ENCODE results near the gene EIF4E2.
"Not testable (repeated sequence)": the region's sequence is repeated elsewhere in the genome, so short reads cannot be mapped to it uniquely, and the experiment has no call there.

EIF4E2 gene

DNA sequence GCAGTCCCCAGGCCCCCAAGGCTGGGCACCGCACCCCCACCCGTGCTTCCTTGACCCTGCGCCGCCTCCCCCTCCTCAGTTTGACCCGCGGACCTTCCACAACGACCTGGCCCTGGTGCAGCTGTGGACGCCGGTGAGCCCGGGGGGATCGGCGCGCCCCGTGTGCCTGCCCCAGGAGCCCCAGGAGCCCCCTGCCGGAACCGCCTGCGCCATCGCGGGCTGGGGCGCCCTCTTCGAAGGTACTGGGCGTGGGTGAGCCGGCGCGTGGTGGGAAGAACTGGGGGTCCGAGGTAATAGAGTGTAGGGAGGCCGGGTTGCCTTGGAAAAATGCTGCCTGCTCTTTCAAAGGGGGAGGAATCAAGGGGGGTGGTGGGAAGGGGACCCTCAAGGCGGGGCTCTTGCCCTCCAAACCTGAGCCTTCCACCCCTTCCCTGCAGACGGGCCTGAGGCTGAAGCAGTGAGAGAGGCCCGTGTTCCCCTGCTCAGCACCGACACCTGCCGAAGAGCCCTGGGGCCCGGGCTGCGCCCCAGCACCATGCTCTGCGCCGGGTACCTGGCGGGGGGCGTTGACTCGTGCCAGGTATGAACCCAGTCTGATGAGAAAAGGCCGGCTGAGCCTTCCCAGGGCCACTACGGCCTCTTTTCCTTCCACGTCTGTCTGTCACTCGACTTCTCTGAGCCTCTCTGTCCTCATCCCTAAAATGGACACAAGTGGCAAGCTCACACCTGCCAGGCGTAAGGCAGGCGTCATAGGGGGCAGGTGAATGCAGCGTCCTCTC is 27.7 kb upstream of the EIF4E2 start:
- no peak for DNase-seq (ENCODE audit: low read depth)

DNA sequence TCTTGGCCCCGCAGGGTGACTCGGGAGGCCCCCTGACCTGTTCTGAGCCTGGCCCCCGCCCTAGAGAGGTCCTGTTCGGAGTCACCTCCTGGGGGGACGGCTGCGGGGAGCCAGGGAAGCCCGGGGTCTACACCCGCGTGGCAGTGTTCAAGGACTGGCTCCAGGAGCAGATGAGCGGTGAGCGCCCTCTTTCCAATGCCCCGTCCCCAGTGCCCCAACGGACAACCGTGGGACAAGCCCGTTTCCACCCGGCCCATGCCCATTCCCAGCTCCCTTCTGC is 27.1 kb upstream of the EIF4E2 start:
- no peak for DNase-seq (ENCODE audit: low read depth)

DNA sequence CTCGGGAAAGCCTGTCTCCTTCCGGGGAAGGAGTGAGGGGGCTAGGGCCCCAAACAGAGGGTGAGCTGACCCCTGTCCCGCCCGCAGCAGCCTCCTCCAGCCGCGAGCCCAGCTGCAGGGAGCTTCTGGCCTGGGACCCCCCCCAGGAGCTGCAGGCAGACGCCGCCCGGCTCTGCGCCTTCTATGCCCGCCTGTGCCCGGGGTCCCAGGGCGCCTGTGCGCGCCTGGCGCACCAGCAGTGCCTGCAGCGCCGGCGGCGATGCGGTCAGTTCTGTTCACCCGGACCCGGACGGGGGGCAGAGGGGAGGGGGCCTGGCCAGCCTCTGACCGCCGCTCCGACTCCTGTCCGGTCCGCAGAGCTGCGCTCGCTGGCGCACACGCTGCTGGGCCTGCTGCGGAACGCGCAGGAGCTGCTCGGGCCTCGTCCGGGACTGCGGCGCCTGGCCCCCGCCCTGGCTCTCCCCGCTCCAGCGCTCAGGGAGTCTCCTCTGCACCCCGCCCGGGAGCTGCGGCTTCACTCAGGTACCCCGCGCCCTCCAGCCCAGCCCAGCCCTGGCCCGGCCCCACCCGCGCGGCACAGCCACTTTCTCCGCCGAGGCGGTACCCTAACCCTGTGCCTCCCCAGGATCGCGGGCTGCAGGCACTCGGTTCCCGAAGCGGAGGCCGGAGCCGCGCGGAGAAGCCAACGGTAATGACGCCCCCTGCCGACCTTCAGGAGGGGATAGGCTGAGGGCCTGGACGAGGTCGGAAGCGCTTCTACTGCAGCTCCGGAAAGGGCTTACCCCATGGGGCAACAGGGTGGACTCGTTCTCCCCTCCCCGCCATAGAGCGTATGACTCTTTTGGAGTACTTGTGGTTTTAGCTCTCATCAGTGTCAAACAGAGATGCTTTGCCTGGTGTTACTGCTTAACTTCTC is 26.5 kb upstream of the EIF4E2 start:
- DNase-seq (ENCODE audit: low read depth): no peak

DNA sequence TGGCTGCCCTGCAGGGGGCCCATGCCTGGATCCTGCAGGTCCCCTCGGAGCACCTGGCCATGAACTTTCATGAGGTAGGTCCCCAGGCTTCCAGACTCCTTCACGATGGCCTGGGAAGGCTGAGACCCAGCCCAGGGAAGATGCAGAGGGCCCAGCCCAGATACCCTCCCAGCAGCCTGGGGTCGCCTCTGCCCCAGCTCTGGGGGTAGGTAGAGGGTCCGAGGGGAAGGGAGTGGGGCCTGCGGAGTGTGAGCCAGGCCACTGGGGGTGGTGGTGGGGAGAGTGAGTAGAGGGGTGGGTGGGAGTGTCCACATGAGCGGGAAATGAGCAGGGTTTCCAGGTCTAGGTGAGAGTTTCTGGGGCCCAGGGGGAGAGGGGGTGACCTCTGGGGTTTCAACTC is 25.7 kb upstream of the EIF4E2 start:
- no peak for DNase-seq (ENCODE audit: low read depth)

DNA sequence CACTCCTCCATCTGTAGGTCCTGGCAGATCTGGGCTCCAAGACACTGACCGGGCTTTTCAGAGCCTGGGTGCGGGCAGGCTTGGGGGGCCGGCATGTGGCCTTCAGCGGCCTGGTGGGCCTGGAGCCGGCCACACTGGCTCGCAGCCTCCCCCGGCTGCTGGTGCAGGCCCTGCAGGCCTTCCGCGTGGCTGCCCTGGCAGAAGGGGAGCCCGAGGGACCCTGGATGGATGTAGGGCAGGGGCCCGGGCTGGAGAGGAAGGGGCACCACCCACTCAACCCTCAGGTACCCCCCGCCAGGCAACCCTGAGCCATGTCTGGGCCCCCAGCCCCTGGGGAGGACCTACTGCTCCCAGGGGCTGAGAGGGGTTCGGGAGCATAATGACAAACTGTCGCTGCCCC is 25.3 kb upstream of the EIF4E2 start:
- no peak for DNase-seq (ENCODE audit: low read depth)

DNA sequence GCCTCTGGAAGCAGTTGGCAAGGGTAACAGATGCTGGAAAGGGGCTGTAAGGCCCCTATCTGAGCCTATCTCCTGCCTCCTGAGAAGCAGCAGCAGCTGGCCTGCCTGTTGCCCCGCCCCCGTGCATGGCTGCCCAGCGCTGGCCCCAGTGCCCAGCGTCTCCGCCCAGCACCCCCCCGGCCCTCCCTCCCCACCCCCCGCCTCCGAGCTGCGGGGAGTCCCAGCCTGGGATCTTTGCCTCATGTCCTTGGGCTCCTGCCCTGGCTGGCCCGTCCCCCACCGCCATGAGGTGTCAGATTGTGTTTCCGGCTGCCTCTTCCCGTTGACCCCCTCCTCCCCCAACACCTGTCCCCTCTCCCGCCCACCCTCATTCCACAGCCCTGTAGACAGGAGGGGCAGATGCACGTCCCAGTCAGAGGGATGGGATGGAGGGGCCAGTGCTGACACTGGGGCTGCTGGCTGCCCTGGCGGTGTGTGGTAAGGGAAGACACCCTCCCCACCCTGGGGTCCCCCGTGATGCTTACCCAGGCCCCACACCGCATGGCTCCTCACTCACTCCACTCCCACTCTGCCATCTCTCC is 24.6 kb upstream of the EIF4E2 start, which contains the start of gene CHRND:
Gene CHRND (plus strand): TSS at position 370 of the 581 bp plus-strand sequence. CDS start 56 bp downstream, at position 426.
- no peak for DNase-seq (ENCODE audit: low read depth)

DNA sequence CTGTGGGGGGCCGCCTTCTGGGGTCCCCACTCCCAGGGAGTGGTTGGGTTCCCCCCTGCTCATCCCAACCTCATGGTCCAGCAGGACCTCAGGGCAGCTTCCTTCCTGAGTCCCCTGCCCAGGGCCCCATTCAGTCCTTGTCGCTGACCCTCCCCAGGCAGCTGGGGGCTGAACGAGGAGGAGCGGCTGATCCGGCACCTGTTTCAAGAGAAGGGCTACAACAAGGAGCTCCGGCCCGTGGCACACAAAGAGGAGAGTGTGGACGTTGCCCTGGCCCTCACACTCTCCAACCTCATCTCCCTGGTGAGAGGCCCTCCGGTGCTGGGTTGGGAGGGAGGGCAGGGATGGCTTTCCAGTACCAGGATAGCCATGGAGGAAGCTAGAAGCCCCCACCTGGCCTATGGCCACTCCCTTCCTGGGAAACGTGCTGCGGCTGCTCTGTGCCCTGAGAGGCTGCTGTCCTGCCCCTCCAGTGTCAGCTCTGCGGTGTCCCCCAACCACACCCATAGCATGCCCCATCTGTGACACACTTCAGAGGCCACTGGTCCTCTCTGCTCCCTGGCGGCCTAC is 24.0 kb upstream of the EIF4E2 start:
- DNase-seq (ENCODE audit: low read depth): no peak

DNA sequence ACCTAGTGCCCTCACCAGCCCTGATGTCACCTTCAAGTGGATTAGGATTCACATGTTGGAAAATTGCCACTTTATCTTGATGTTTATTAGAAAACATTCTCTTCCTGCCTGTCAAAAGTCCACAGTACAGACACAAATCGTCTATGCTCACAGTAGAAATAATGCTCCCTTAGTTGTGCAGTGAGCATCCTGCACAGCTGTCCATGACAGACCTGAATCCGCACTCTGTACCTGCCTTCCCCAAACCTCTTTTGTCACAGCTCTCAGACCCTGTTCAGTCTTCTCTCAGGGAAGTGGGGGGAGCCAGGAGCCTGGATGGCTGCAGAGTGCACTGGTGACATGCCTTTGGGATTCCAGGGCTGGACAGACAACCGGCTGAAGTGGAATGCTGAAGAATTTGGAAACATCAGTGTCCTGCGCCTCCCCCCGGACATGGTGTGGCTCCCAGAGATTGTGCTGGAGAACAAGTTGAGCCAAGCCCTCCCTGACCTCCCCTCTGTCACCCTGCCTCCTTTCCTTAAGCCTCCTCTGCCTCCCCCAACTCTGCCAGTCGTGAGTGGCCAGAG is 22.5 kb upstream of the EIF4E2 start:
- DNase-seq (ENCODE audit: low read depth): no peak

DNA sequence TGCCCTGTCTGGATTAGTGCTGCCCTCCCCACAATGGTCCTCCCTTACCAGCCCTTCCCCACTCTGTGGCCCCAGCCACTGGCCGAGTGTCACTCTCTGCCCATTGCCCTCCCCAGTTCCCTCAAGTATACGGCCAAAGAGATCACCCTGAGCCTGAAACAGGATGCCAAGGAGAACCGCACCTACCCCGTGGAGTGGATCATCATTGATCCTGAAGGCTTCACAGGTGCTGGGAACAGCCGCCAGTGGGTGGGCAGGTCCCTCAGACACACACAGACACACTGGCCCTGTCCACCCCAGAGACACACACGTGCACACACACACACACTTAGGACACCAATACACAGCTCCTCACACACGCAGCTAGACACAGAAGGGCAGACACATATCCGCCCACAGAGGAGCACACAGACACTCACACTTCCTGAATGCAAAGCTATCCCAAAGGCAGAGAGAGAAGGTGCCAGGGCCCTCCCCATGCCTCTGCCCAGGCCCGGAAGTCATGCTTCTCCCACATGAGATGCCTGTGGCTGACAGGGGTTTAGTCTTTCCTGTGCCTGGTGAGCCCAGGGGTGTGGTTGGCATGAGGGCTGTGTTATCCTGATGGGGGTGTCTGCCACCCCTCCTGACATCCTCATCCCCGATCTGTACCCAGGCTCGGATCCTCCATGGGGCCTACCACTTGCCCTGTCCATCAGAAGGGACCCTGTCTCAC is 21.6 kb upstream of the EIF4E2 start:
- DNase-seq (ENCODE audit: low read depth): no peak

DNA sequence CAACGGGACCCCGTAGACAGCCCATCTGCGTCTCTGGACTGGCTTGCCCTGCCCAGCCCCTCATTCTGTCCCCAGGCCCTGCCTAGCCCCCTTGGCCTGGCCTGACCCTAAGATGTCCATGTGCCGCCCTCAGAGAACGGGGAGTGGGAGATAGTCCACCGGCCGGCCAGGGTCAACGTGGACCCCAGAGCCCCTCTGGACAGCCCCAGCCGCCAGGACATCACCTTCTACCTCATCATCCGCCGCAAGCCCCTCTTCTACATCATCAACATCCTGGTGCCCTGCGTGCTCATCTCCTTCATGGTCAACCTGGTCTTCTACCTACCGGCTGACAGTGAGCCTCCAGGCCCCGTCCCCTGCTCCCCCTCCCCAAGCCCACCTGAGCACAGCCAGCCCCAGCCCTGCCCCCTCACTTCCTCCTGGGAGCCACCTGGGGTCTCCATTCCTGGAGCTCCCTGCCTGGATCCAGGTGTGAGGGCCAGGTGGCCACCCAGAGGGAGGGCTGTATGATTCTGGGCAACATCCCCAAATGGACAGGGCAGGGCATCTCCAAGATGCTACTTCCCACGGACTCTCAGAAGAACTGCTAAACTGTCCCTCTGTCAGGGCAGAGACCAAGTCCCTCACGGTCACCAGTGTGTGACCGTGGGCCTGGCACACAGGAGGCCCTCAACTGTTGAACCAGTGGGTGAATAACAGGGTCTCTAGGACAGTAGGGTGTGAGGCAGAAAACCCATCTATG is 20.5 kb upstream of the EIF4E2 start:
- no peak for DNase-seq (ENCODE audit: low read depth)

DNA sequence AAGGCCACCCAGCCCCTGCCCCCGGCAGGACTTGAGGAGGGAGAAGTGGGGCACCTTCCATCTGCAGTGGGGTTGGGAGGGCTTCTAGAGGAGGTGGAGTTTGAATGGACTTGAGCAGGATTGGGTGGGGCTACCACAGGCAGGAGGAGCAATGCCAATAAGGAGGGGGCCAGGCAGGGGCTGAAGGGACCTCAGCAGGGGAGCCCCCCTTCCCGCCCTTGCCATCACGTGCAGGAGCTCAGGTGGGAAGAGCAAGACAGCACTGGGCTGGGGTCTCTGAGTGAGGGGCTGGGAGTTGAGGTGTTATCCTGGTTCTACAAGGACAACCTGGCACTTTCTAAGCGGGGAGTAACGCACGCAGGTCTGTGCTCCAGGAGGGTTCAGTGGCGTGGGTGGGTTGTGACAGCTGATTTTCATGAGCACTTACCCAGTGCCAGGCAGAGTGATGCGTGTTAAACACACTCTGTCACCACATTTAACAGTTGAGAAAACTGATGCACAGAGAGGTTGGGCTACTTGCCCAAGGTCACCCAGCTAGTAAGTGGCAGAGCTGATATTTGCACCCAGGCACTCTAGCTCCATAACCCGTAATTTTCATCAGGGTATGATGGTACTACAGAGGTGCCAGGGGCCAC is 19.7 kb upstream of the EIF4E2 start:
- DNase-seq (ENCODE audit: low read depth): no peak

DNA sequence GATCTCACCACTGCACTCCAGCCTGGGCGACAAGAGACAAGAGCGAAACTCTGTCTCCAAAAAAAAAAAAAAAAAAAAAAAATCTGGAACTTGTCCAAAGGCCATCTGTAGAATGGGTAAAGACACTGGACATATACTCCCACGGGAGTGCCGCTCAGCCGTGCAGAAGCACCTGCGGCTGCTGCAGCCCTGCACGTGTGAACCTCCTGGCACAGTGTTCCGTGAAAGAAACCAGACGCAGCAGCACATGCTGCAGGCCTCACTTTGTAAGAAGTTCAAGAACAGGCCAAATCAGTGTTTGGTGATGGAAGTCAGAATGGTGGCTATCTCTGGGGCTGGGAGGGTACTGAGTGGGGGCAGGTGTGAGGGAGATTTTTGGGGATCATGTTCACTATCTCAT is 18.1 kb upstream of the EIF4E2 start:
- no peak for DNase-seq (ENCODE audit: low read depth)

DNA sequence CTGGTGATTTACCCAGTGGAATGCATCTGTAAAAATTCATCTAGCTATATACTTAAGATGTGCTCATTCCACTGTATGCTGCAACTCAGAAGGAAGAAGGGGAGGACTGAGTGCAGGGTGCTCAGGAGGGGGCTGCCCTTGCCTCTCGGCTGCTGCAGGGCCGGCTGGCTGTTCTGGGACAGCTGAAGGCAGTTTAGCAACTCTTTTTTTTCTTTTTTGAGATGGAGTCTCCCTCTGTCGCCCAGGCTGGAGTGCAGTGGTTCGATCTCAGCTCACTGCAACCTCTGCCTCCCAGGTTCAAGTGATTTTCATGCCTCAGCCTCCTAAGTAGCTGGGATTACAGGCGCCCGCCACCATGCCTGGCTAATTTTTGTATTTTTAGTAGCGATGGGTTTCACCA is 17.7 kb upstream of the EIF4E2 start:
- not testable (repeated sequence) for DNase-seq (ENCODE audit: low read depth)

DNA sequence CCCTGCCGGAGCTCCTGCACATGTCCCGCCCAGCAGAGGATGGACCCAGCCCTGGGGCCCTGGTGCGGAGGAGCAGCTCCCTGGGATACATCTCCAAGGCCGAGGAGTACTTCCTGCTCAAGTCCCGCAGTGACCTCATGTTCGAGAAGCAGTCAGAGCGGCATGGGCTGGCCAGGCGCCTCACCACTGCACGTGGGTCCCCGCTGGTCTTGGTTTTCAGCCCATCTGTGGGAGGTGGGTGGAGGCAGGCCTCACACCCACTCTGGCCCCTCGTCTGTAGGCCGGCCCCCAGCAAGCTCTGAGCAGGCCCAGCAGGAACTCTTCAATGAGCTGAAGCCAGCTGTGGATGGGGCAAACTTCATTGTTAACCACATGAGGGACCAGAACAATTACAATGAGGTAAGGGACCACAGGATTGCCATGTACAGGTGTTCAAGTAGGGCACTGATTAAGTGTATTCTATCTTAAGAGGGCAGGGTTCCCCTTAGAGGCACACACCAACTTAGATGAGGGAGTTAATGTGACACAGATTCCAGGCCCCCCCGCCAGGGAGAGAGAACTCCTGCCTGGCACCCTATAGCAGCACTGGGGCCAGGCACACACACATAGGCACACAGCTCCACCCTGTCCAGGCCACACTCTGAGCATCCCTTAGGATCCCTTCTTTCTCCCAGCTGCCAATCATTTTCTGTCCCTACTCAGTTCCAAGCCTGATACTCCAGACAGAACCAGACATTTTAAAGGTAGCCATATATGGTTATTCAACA is 16.4 kb upstream of the EIF4E2 start:
- no peak for DNase-seq (ENCODE audit: low read depth)

DNA sequence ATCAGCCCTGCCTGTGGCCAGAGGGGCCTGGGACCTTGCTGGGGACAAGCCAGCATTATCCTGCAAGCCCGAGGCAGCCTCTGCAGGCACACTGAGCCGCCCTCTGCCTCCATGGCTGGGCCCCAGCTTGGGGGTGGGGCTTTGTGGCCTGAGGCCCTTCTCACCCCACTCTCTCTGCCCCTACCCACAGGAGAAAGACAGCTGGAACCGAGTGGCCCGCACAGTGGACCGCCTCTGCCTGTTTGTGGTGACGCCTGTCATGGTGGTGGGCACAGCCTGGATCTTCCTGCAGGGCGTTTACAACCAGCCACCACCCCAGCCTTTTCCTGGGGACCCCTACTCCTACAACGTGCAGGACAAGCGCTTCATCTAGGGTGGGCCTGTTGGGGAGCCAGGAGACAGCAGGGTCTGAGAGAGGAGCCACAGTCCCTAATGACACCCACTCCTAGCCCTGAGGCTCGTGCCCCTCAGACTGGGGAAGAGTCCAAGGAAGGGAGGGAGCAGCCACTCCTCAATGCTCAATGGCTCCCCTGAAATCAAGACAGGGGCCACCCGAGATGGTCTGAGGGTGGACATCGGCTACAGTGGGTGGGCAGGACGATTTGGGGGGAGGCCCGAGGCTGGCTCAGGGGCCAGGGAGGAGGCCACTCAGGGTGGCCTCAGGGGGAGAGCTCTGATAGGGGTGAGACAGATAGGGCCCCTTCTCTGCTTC is 15.4 kb upstream of the EIF4E2 start:
- DNase-seq (ENCODE audit: low read depth): no peak

DNA sequence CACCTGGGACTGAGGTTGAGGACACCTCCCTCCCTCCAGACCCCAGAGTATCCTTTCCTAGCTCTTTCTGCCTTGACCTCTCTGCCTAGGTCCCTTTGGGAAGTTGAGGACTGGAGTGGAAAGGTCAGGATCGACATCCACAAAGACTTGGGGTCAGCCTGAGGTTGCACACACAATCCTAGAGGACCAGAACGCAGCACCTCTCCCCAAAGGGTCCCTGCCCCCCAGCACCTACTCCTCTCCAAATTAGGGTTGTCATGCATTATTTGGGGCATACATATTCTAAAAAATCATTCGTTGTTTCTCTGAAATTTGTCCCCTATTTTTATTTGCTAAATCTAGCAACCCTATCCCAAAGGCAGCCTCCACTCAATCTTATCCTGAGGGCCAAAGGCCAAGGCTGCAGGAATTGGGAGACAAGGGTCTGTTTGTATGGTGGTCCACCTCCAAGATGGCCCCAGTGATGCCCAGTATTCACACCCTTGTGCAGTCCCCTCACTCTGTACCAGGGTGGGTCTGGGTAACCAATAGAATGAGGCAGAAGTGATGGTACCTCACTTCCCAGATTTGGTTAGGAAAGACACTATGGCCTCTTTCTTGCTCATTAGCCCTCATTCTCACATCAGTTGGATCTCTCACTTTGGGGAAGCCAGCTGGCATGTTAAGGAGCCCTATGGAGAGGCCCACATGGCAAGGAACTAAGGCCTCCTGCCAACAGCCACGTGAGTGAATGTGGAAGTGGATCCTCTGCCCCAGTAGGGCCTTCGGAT is 14.5 kb upstream of the EIF4E2 start:
- DNase-seq (ENCODE audit: low read depth): no peak

DNA sequence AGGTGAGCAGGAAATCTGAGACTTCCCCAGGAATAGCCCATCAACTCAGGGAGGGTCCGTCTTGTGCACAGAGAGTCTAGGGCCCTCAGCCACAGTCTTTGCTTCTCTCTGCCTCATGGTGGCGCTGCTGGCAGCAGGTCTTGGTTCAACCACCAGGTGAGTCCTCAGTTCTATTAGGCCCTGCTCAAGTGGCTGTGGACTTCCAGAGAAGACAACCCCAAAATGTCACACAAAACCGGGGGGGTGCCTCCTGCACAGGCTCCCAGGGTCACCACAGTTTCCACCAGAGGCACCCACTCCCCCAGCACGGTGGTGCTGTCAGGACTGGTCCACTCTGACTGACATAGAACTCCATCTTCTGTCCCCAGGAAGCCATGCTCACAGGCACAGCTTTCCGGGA is 13.4 kb upstream of the EIF4E2 start:
- DNase-seq (ENCODE audit: low read depth): no peak

DNA sequence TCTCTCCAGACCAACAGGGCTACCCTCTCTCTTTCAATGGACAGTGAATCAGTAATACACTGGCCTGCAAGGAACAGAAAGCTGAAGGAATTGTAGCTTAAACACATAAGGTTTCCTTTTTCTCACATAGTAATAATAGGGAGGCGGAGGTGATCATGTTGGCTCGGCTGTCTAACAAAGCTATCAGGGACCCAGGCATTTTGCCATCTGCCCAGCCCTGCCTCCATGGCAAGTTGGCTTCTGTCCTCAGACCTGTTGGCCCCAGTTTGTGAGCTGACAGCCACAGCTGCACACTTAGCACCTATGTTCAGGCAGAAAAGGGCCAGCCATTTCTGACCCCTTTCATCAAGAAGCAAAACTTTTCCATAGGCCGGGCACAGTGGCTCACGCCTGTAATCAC is 13.0 kb upstream of the EIF4E2 start:
- no peak for DNase-seq (ENCODE audit: low read depth)

Data from stimulated activated CD8-positive, alpha-beta memory T cell treated with anti-CD3 and anti-CD28 coated beads, Interleukin-12 subunit alpha, Interleukin-12 subunit beta, amount 100 ng/mL, for 1 hour (primary cell).